ENCODE measurements around the gene DRG2. TPM values are rescaled to one million over a fixed set of nuclear protein-coding genes. Genes with fewer than 3 reads are reported as not detected.

DRG2 gene
- total RNA-seq, 1 donor from 2014 or later: 24.6 TPM

DNA sequence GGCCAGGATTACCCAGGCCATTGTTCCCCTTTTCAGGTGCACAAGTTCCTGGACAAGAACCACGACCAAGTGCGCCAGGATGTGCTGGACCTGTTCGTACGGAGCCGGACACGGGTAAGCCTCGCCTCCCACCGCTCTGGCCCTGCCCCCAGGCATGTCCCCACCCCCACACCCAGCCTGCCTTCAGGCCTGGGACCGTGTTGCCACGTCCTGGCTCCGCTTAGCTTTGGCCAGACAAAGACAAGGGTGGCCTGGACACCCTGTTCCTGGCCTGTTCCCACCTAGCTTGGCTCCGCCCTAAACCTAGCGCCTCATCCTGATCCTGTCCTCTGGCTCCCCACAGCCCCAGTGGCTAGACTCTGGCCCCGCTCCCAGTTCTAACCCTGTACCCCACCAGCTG lies 51.8 kb downstream of the DRG2 start:
- Mint-ChIP-seq H3K4me3 (ENCODE audit: unreplicated experiment) (no peak overlapping the region), H3K9me3 (ENCODE audit: low read depth) (no peaks in the 10 kb centered on the region), H3K27ac (ENCODE audit: unreplicated experiment) (no peak overlapping the region), H3K4me1 (ENCODE audit: low read depth) (no peaks in the 10 kb centered on the region), H3K36me3 (ENCODE audit: low read depth) (no peaks in the 10 kb centered on the region), H3K27me3 (ENCODE audit: low read depth) (peaks cover 3% of the 10 kb centered on the region)
- DNase-seq (ENCODE audit: low spot score): no peak
- no peak for TF ChIP-seq CTCF (IDR thresholded peaks at IDR 0.05)

DNA sequence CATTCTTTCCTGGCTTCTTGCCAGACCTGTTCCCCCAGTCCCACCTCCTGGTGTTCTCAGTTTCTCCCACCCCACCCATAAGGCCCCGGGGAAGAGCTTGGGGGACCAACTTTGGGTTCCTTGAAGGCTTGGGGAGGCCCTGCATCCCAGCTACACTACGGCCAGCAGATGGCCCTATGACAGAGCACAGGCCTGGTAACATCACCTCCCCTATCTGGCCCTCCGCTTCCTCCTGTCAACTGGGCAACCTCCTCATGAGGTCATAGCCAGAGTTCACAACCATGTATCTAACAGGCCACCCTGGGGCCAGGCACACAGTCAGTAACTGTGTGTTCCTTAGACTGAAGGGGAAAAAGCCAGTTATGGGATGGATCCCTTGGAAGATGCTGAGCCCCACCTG lies 52.2 kb downstream of the DRG2 start:
- peak; percentile 48 for TF ChIP-seq CTCF (IDR thresholded peaks at IDR 0.05)
- H3K27me3 Mint-ChIP-seq (ENCODE audit: low read depth): peaks cover 3% of the 10 kb centered on the region
- no peaks in the 10 kb centered on the region for H3K36me3 Mint-ChIP-seq (ENCODE audit: low read depth)
- DNase-seq (ENCODE audit: low spot score): no peak
- H3K27ac Mint-ChIP-seq (ENCODE audit: unreplicated experiment): no peak overlapping the region
- H3K4me3 Mint-ChIP-seq (ENCODE audit: unreplicated experiment): no peak overlapping the region
- no peaks in the 10 kb centered on the region for H3K4me1 Mint-ChIP-seq (ENCODE audit: low read depth)
- H3K9me3 Mint-ChIP-seq (ENCODE audit: low read depth): no peaks in the 10 kb centered on the region

GRCh38 chr17:18140648-18141047 lies 52.9 kb downstream of the DRG2 start:
- no peaks in the 10 kb centered on the region for H3K4me1 Mint-ChIP-seq (ENCODE audit: low read depth)
- no peak overlapping the region for H3K4me3 Mint-ChIP-seq (ENCODE audit: unreplicated experiment)
- peaks cover 3% of the 10 kb centered on the region for H3K27me3 Mint-ChIP-seq (ENCODE audit: low read depth)
- no peak for DNase-seq (ENCODE audit: low spot score)
- no peaks in the 10 kb centered on the region for H3K9me3 Mint-ChIP-seq (ENCODE audit: low read depth)
- H3K27ac Mint-ChIP-seq (ENCODE audit: unreplicated experiment): no peak overlapping the region
- no peak for TF ChIP-seq CTCF (IDR thresholded peaks at IDR 0.05)
- no peaks in the 10 kb centered on the region for H3K36me3 Mint-ChIP-seq (ENCODE audit: low read depth)

DNA sequence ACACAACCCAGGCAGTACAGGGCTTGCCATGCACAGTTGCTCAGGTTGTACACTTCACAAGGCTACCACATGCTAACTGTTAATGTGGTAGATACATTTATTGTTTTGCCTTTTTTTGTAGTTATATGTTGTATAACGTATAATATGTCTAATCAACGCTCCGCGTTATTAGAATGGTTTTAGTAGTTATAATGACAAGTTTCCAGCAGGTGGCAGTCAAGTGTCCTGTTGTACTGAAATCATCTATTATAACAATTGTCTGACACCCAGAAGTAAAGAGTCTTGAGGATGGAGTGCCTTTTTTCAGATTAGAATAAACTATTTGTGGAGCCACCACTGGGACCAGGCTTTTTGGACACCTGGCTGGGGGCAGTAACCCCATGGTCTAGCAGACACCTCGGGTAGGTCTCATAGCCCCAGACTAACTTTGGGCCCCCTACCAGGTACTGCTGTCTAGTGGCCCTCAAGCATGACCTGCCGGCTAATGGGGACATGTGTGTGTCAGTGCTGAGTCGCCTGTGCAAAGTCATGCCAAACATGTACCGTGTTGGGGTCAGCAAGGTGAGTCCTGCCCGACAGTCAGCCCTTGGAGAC lies 53.6 kb downstream of the DRG2 start:
- no peaks in the 10 kb centered on the region for H3K36me3 Mint-ChIP-seq (ENCODE audit: low read depth)
- no peak overlapping the region for H3K27ac Mint-ChIP-seq (ENCODE audit: unreplicated experiment)
- no peak for DNase-seq (ENCODE audit: low spot score)
- no peaks in the 10 kb centered on the region for H3K4me1 Mint-ChIP-seq (ENCODE audit: low read depth)
- TF ChIP-seq CTCF (IDR thresholded peaks at IDR 0.05): peak; percentile 85
- no peak overlapping the region for H3K4me3 Mint-ChIP-seq (ENCODE audit: unreplicated experiment)
- no peaks in the 10 kb centered on the region for H3K9me3 Mint-ChIP-seq (ENCODE audit: low read depth)
- no peaks in the 10 kb centered on the region for H3K27me3 Mint-ChIP-seq (ENCODE audit: low read depth)

DNA sequence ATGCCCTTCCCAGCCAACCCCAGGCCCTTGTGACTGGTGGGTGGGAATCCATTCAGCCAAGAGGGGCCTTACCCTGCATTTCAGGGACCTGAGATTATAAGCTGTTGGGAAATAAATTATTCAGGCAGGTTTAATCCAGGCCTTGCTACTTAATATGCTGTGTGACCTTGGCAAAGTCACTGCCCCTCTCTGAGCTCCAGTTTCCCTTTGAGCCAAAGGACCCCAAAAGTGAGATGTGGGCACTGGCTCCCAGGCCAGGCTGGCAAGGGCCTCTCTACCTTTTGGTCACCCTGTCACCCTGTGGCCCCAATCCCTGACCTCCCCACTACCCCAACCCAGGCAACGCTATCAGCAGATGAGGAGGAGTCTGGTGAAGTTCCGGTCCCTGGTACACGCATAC lies 54.7 kb downstream of the DRG2 start:
- H3K9me3 Mint-ChIP-seq (ENCODE audit: low read depth): no peaks in the 10 kb centered on the region
- H3K4me3 Mint-ChIP-seq (ENCODE audit: unreplicated experiment): no peak overlapping the region
- H3K27me3 Mint-ChIP-seq (ENCODE audit: low read depth): no peaks in the 10 kb centered on the region
- no peaks in the 10 kb centered on the region for H3K36me3 Mint-ChIP-seq (ENCODE audit: low read depth)
- H3K4me1 Mint-ChIP-seq (ENCODE audit: low read depth): no peaks in the 10 kb centered on the region
- no peak for DNase-seq (ENCODE audit: low spot score)
- no peak for TF ChIP-seq CTCF (IDR thresholded peaks at IDR 0.05)
- no peak overlapping the region for H3K27ac Mint-ChIP-seq (ENCODE audit: unreplicated experiment)
